ENCODE measurements around the gene BAIAP2L1. TPM values are rescaled to one million over a fixed set of nuclear protein-coding genes. Genes with fewer than 3 reads are reported as not detected.

Gene BAIAP2L1
- total RNA-seq, 1 donor from 2014 or later: 19.7 TPM

- H3K36me3 ChIP-seq (ENCODE audit: control insufficient read depth, insufficient read depth, low read length): peaks cover 44% of the 10 kb centered on the region
- TF ChIP-seq CTCF (IDR thresholded peaks at IDR 0.05; ENCODE audit: insufficient read depth, low read length, severe bottlenecking): no peak
- DNase-seq (ENCODE audit: low read depth) (no peak), FAIRE-seq (no peak)
- H3K27me3 ChIP-seq (ENCODE audit: control insufficient read depth, insufficient read depth, low read length): no peaks in the 10 kb centered on the region
- H3K4me3 ChIP-seq (ENCODE audit: low read depth, low read length): no peak overlapping the region
These were observed 97.6 kb downstream of the BAIAP2L1 start for GRCh38 chr7:98303176-98303865.

- TF ChIP-seq CTCF (IDR thresholded peaks at IDR 0.05; ENCODE audit: insufficient read depth, low read length, severe bottlenecking): no peak
- FAIRE-seq: no peak
- H3K36me3 ChIP-seq (ENCODE audit: control insufficient read depth, insufficient read depth, low read length): peaks cover 38% of the 10 kb centered on the region
- H3K4me3 ChIP-seq (ENCODE audit: low read depth, low read length): no peak overlapping the region
- no peaks in the 10 kb centered on the region for H3K27me3 ChIP-seq (ENCODE audit: control insufficient read depth, insufficient read depth, low read length)
- no peak for DNase-seq (ENCODE audit: low read depth)
These were observed 99.0 kb downstream of the BAIAP2L1 start for GRCh38 chr7:98301693-98302470.

- H3K4me3 ChIP-seq (ENCODE audit: low read depth, low read length): no peak overlapping the region
- no peak for TF ChIP-seq CTCF (IDR thresholded peaks at IDR 0.05; ENCODE audit: insufficient read depth, low read length, severe bottlenecking)
- peaks cover 31% of the 10 kb centered on the region for H3K36me3 ChIP-seq (ENCODE audit: control insufficient read depth, insufficient read depth, low read length)
- H3K27me3 ChIP-seq (ENCODE audit: control insufficient read depth, insufficient read depth, low read length): no peaks in the 10 kb centered on the region
- FAIRE-seq (no peak), DNase-seq (ENCODE audit: low read depth) (no peak)
These were observed 100.1 kb downstream of the BAIAP2L1 start for GRCh38 chr7:98300595-98301372.

- no peaks in the 10 kb centered on the region for H3K27me3 ChIP-seq (ENCODE audit: control insufficient read depth, insufficient read depth, low read length)
- FAIRE-seq: no peak
- peaks cover 29% of the 10 kb centered on the region for H3K36me3 ChIP-seq (ENCODE audit: control insufficient read depth, insufficient read depth, low read length)
- no peak overlapping the region for H3K4me3 ChIP-seq (ENCODE audit: low read depth, low read length)
- TF ChIP-seq CTCF (IDR thresholded peaks at IDR 0.05; ENCODE audit: insufficient read depth, low read length, severe bottlenecking): no peak
- DNase-seq (ENCODE audit: low read depth): no peak
These were observed 103.1 kb downstream of the BAIAP2L1 start for GRCh38 chr7:98297626-98298286.

GRCh38 chr7:98296833-98297232, 104.1 kb downstream of the BAIAP2L1 start:
- DNase-seq (ENCODE audit: low read depth) (no peak), FAIRE-seq (no peak)
- H3K4me3 ChIP-seq (ENCODE audit: low read depth, low read length): no peak overlapping the region
- peaks cover 30% of the 10 kb centered on the region for H3K36me3 ChIP-seq (ENCODE audit: control insufficient read depth, insufficient read depth, low read length)
- H3K27me3 ChIP-seq (ENCODE audit: control insufficient read depth, insufficient read depth, low read length): no peaks in the 10 kb centered on the region
- no peak for TF ChIP-seq CTCF (IDR thresholded peaks at IDR 0.05; ENCODE audit: insufficient read depth, low read length, severe bottlenecking)

All from bronchial epithelial cell (primary cell).